DOHH2 (cell line): Measurements from ENCODE around the gene PDE4D.

Experiments
- EZH2phosphoT487 ChIP-seq: fragments of 200-600 bp; sonication (generic); IDR thresholded peaks from 2 replicates; pipeline ENCODE4 v1.6.1; 2017; ENCODE audit warnings: borderline replicate concordance, mild to moderate bottlenecking, antibody characterized with exemption, low read length, moderate library complexity, mixed read lengths
- TF ChIP-seq, protein P1 (sequence below): fragments of 200-600 bp; sonication (generic); IDR thresholded peaks from one replicate; pipeline ENCODE4 v1.5.1; 2014; ENCODE audit warnings: antibody characterized with exemption, mild to moderate bottlenecking, low read depth, low read length; ENCODE audit not compliant: poor library complexity, severe bottlenecking

DNA sequence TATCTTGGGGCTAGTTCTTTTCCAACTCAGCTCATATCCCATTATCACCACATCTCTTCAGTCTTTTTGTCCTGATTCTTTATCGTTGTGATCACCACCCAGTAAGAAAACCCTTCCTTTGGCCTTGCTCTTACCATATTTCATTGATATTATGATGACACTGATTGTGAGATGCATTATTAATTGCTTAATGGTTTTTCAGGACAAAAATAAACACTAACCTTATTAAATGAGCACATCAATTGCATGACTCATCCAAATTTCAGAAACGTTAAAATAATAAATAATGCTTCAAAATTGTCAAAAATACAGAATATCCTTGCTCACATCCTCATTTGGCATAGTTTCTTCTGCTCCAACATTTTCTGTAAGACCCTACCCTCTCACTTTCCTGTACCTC is 270.7 kb downstream of the PDE4D start:
- TF ChIP-seq, protein P1, sequence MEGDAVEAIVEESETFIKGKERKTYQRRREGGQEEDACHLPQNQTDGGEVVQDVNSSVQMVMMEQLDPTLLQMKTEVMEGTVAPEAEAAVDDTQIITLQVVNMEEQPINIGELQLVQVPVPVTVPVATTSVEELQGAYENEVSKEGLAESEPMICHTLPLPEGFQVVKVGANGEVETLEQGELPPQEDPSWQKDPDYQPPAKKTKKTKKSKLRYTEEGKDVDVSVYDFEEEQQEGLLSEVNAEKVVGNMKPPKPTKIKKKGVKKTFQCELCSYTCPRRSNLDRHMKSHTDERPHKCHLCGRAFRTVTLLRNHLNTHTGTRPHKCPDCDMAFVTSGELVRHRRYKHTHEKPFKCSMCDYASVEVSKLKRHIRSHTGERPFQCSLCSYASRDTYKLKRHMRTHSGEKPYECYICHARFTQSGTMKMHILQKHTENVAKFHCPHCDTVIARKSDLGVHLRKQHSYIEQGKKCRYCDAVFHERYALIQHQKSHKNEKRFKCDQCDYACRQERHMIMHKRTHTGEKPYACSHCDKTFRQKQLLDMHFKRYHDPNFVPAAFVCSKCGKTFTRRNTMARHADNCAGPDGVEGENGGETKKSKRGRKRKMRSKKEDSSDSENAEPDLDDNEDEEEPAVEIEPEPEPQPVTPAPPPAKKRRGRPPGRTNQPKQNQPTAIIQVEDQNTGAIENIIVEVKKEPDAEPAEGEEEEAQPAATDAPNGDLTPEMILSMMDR: no peak
- no peak for TF ChIP-seq EZH2phosphoT487
